H1 (cell line): Measurements from ENCODE around the gene KCNC1. TPM values are rescaled to one million over a fixed set of nuclear protein-coding genes. Genes with fewer than 3 reads are reported as not detected.

Source experiments
- CTCF ChIA-PET: fragments of 300-600 bp; sonication (Branson Sonifier 250); formaldehyde crosslinking; loops from one replicate; lab custom pipeline; 2021; ENCODE audit not compliant: partially characterized antibody; lab: Charles Lee
- POLR2A ChIA-PET: fragments of 300-600 bp; sonication (Branson Sonifier 250); formaldehyde crosslinking; loops from one replicate; lab custom pipeline; 2021; ENCODE audit warnings: inconsistent platforms; ENCODE audit not compliant: partially characterized antibody; lab: Charles Lee
- DNase-seq, 2 experiments: peaks; one replicate each; pipeline versions ENCODE4 v3.0.0 to v3.0.0-alpha.2; 2010 to 2022; ENCODE audit warnings: low spot score in 2 of 2, low read depth in 1 of 2, mixed read lengths in 1 of 2
- FAIRE-seq: peaks from 2 replicates; lab custom pipeline; 2011; peaks lifted over from hg19 to GRCh38; lab: Jason Lieb, UNC
- H2AFZ ChIP-seq: 2 replicates; pipeline ENCODE4 v1.8.1; 2012; ENCODE audit warnings: low read length, inconsistent platforms
- H2AK5ac ChIP-seq: 2 replicates; pipeline ENCODE4 v1.6.1; 2013; ENCODE audit warnings: low read depth, low read length
- H2BK120ac ChIP-seq: replicated peaks from 2 replicates; pipeline ENCODE3; 2013; ENCODE audit warnings: low read depth, low read length, inconsistent platforms
- H2BK12ac ChIP-seq: 2 replicates; pipeline ENCODE4 v1.6.1; 2013; ENCODE audit warnings: low read depth, low read length
- H2BK15ac ChIP-seq: 2 replicates; pipeline ENCODE4 v1.6.1; 2013; ENCODE audit warnings: low read length
- H2BK20ac ChIP-seq: 2 replicates; pipeline ENCODE4 v1.6.1; 2013; ENCODE audit warnings: low read length
- H2BK5ac ChIP-seq: 2 replicates; pipeline ENCODE4 v1.6.1; 2013; ENCODE audit warnings: low read depth, low read length
- H3K14ac ChIP-seq: 2 replicates; pipeline ENCODE4 v1.6.1; 2013; ENCODE audit warnings: inconsistent platforms; ENCODE audit not compliant: insufficient read length
- H3K18ac ChIP-seq: 2 replicates; pipeline ENCODE4 v1.6.1; 2013; ENCODE audit warnings: low read length; ENCODE audit errors: extremely low read depth
- H3K23ac ChIP-seq: 2 replicates; pipeline ENCODE4 v1.6.1; 2013; ENCODE audit warnings: inconsistent platforms; ENCODE audit not compliant: insufficient read length
- H3K23me2 ChIP-seq: 2 replicates; pipeline ENCODE4 v1.6.1; 2013; ENCODE audit warnings: low read depth, low read length
- H3K27ac ChIP-seq: 2 replicates; pipeline ENCODE4 v1.6.1; 2011; ENCODE audit warnings: low read depth, low read length, inconsistent platforms
- H3K27me3 ChIP-seq, 4 experiments: replicated peaks in 1 of 4; 1 replicate in 1 of 4; 2 replicates in 3 of 4; pipeline versions ENCODE4 v1.6.1 to v1.8.1; 2011 to 2013; ENCODE audit warnings: low read length in 3 of 4, mild to moderate bottlenecking in 3 of 4, inconsistent platforms in 2 of 4, mixed read lengths in 2 of 4, moderate library complexity in 1 of 4; ENCODE audit not compliant: control insufficient read depth in 3 of 4, insufficient read depth in 3 of 4; ENCODE audit errors: extremely low read depth in 1 of 4
- H3K36me3 ChIP-seq, 4 experiments: 2 replicates each; pipeline versions ENCODE4 v1.6.1 to v1.8.1; 2011 to 2013; ENCODE audit warnings: mild to moderate bottlenecking in 4 of 4, low read length in 3 of 4, moderate library complexity in 2 of 4, control low read depth in 1 of 4, inconsistent platforms in 1 of 4; ENCODE audit not compliant: insufficient read depth in 4 of 4, control insufficient read depth in 2 of 4
- H3K4ac ChIP-seq: replicated peaks from 2 replicates; pipeline ENCODE3; 2013; ENCODE audit warnings: low read length, low read depth, mixed read lengths, inconsistent platforms; ENCODE audit not compliant: insufficient read length
- H3K4me1 ChIP-seq, 4 experiments: replicated peaks in 1 of 4; 1 replicate in 1 of 4; 2 replicates in 3 of 4; pipeline versions ENCODE4 v1.6.1 to v1.8.1; 2011 to 2013; ENCODE audit warnings: low read length in 3 of 4, inconsistent platforms in 2 of 4, mixed read lengths in 1 of 4; ENCODE audit not compliant: insufficient read depth in 4 of 4, control insufficient read depth in 3 of 4
- H3K4me2 ChIP-seq, 2 experiments: 2 replicates each; pipeline versions ENCODE4 v1.6.1 to v1.8.1; 2011 to 2013; ENCODE audit warnings: low read depth in 2 of 2, low read length in 2 of 2, control low read depth in 1 of 2, inconsistent platforms in 1 of 2, mild to moderate bottlenecking in 1 of 2; ENCODE audit not compliant: insufficient read depth in 1 of 2
- H3K4me3 ChIP-seq, 4 experiments: fragments of 200-600, 300-600 bp in 1 of 4; sonication (generic), shearing (Covaris generic), sonication (Bioruptor Twin) in 1 of 4; 2 replicates each; pipeline versions ENCODE4 v1.5.1 to v1.8.1; 2011 to 2016; ENCODE audit warnings: low read length in 4 of 4, low read depth in 3 of 4, control low read depth in 2 of 4, inconsistent platforms in 2 of 4, mild to moderate bottlenecking in 2 of 4, mixed read lengths in 1 of 4, moderate library complexity in 1 of 4; ENCODE audit not compliant: insufficient read depth in 2 of 4; ENCODE audit errors: extremely low read depth in 1 of 4
- H3K56ac ChIP-seq: replicated peaks from 2 replicates; pipeline ENCODE3; 2013; ENCODE audit warnings: low read depth, mild to moderate bottlenecking, mixed read lengths, low read length, inconsistent platforms; ENCODE audit not compliant: insufficient read length
- H3K79me1 ChIP-seq: 2 replicates; pipeline ENCODE4 v1.6.1; 2013; ENCODE audit warnings: low read depth, low read length, control low read depth
- H3K79me2 ChIP-seq, 2 experiments: 2 replicates each; pipeline versions ENCODE4 v1.6.1 to v1.8.1; 2012 to 2013; ENCODE audit warnings: low read length in 2 of 2, mild to moderate bottlenecking in 2 of 2, inconsistent platforms in 1 of 2; ENCODE audit not compliant: insufficient read depth in 2 of 2, control insufficient read depth in 1 of 2
- H3K9ac ChIP-seq, 4 experiments: replicated peaks in 1 of 4; 1 replicate in 1 of 4; 2 replicates in 3 of 4; pipeline versions ENCODE4 v1.6.1 to v1.8.1; 2011 to 2013; ENCODE audit warnings: low read depth in 3 of 4, low read length in 3 of 4, control low read depth in 2 of 4, mild to moderate bottlenecking in 2 of 4, moderate library complexity in 2 of 4, inconsistent platforms in 1 of 4; ENCODE audit errors: extremely low read depth in 1 of 4
- H3K9me3 ChIP-seq, 2 experiments: 2 replicates each; pipeline versions ENCODE4 v1.6.1 to v1.8.1; 2012 to 2013; ENCODE audit warnings: mild to moderate bottlenecking in 2 of 2, moderate library complexity in 2 of 2, control low read depth in 1 of 2, inconsistent platforms in 1 of 2, low read depth in 1 of 2, low read length in 1 of 2, mixed read lengths in 1 of 2; ENCODE audit not compliant: insufficient read depth in 2 of 2
- H4K20me1 ChIP-seq, 2 experiments: replicated peaks in 1 of 2; 2 replicates each; pipeline versions ENCODE3 to v1.8.1; 2011 to 2013; ENCODE audit warnings: inconsistent platforms in 2 of 2, low read length in 2 of 2, mild to moderate bottlenecking in 1 of 2; ENCODE audit not compliant: insufficient read depth in 2 of 2, control insufficient read depth in 1 of 2
- H4K5ac ChIP-seq: 2 replicates; pipeline ENCODE4 v1.6.1; 2013; ENCODE audit warnings: low read length, low read depth, mixed read lengths, inconsistent platforms; ENCODE audit not compliant: insufficient read length
- H4K8ac ChIP-seq: 2 replicates; pipeline ENCODE4 v1.8.0; 2013; ENCODE audit warnings: mild to moderate bottlenecking, moderate library complexity, low read length, inconsistent platforms; ENCODE audit not compliant: insufficient read depth; ENCODE audit errors: extremely low read depth
- H4K91ac ChIP-seq: replicated peaks from 2 replicates; pipeline ENCODE3; 2013; ENCODE audit warnings: low read length, mixed read lengths, inconsistent platforms; ENCODE audit not compliant: insufficient read length
- EZH2 ChIP-seq: fragments of 200-600 bp; sonication (generic); IDR thresholded peaks from 2 replicates; pipeline ENCODE4 v1.7.1; 2012; ENCODE audit warnings: low read depth, mild to moderate bottlenecking, moderate library complexity, low read length, inconsistent platforms; ENCODE audit not compliant: severe bottlenecking
- GTF2F1 ChIP-seq: IDR thresholded peaks from 2 replicates; pipeline ENCODE4 v1.6.1; 2012; ENCODE audit warnings: low read depth, low read length, improper control_type of control experiment, borderline replicate concordance
- HDAC6 ChIP-seq: IDR thresholded peaks from one replicate; pipeline ENCODE4 v1.7.1; 2012; ENCODE audit warnings: low read depth, mild to moderate bottlenecking, inconsistent platforms, low read length, moderate library complexity
- RBBP5 ChIP-seq: IDR thresholded peaks from 2 replicates; pipeline ENCODE4 v1.7.1; 2012; ENCODE audit warnings: low read depth, mild to moderate bottlenecking, inconsistent platforms, low read length, moderate library complexity, borderline replicate concordance
- RNF2 ChIP-seq: fragments of 200-900, 300-1000 bp; sonication (generic); IDR thresholded peaks from 2 replicates; pipeline ENCODE4 v1.7.1; 2016; ENCODE audit warnings: borderline replicate concordance, low read depth, mild to moderate bottlenecking, antibody characterized with exemption, low read length; ENCODE audit not compliant: poor library complexity, severe bottlenecking; ENCODE audit errors: missing control alignments
- TAF7 ChIP-seq: optimal IDR thresholded peaks from 2 replicates; pipeline ENCODE3; 2011; ENCODE audit warnings: low read depth, mild to moderate bottlenecking, inconsistent platforms, low read length, moderate library complexity, borderline replicate concordance
- WGBS, 2 experiments: shearing (Covaris generic) in 1 of 2; methylation state at CpG; one replicate each; pipeline versions ENCODE4 v1.1.6 to v1.1.7; 2013 to 2015; ENCODE audit warnings: low lambda C conversion rate in 2 of 2, mixed read lengths in 2 of 2, inconsistent platforms in 1 of 2, low coverage in 1 of 2, missing lambda C conversion rate in 1 of 2; ENCODE audit not compliant: insufficient replicate concordance in 2 of 2, insufficient coverage in 1 of 2, insufficient read length in 1 of 2; ENCODE audit errors: extremely low coverage in 1 of 2, missing lambda C conversion rate in 1 of 2; 5-methylcytosine and 5-hydroxymethylcytosine counted together
- polyA plus RNA-seq, 7 experiments: library from polyadenylated mRNA; depleted of rRNA in 3 of 7; stranded (reverse) in 5 of 7; unstranded in 2 of 7; fragments of >200 nt in 5 of 7; fragments of 200-250 nt in 2 of 7; gene quantifications; 1 replicate in 5 of 7; 2 replicates in 1 of 7; 4 replicates in 1 of 7; pipeline versions ENCODE4 v1.2.1 to v1.2.3, GENCODE V29; 2011 to 2013; ENCODE audit warnings: missing spikeins in 2 of 7, mixed read lengths in 2 of 7
- total RNA-seq: library from RNA; stranded (reverse); fragmentation: NEBNext Ultra II Directional; extraction: Animal tissue kit (Norgen Biotek cat#: 25700); gene quantifications from 2 replicates; pipeline ENCODE4 v1.2.1, GENCODE V29; 2021

Gene KCNC1
- total and polyA plus RNA-seq, 2 of the 8 experiments (the other 6 are each of a cell fraction or from before 2014, with no cell fraction given): 0.11 to 0.26 TPM

DNA sequence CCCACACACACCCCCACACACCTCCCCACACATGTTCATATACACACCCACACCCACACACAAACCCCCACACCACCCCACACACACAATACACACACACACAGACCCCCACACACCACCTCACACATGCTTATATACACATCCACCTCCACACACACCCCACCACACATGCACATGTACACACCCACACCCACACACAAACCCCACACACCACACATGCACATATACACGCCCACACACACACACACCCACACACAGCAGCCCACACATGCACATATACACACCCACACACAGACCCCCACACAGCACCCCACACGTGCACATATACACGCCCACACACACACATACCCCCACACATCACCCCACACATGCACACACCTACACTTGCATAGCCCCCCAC lies 29.1 kb downstream of the KCNC1 start:
- Histone ChIP-seq H3K4me2 (no peak overlapping the region), H4K5ac (no peak overlapping the region), H3K4me1 (peaks cover 0 to 7% (median 1%) of the 10 kb centered on the region in 4 experiments; a peak in 3 of 7 replicates), H3K23me2 (peaks cover 9% of the 10 kb centered on the region; the same call in 1 of the 2 replicates), H2BK20ac (no peak overlapping the region), H2AK5ac (no peak overlapping the region), H4K8ac (no peak overlapping the region; the same call in 1 of the 2 replicates), H3K79me2 (no peaks in the 10 kb centered on the region), H3K36me3 (no peaks in the 10 kb centered on the region), H3K56ac (peak overlapping the region; percentile 87), H2BK12ac (no peak overlapping the region), H3K9me3 (no peaks in the 10 kb centered on the region), H3K27ac (no peak overlapping the region), H3K14ac (no peak overlapping the region), H3K18ac (no peak overlapping the region), H2AFZ (no peak overlapping the region), H2BK5ac (no peak overlapping the region), H2BK15ac (no peak overlapping the region), H4K91ac (no peak overlapping the region), H2BK120ac (no peak overlapping the region), H3K79me1 (no peaks in the 10 kb centered on the region), H3K4ac (no peak overlapping the region), H3K9ac (no peak overlapping the region), H3K27me3 (no peaks in the 10 kb centered on the region), H3K4me3 (no peak overlapping the region), H4K20me1 (peaks cover 0 to 2% of the 10 kb centered on the region in 2 experiments), H3K23ac (no peak overlapping the region)
- DNase-seq (no peak), FAIRE-seq (no peak)
- no peak for TF ChIP-seq RBBP5
- TF ChIP-seq EZH2: no peak
- TF ChIP-seq TAF7: no peak
- no peak for TF ChIP-seq GTF2F1
- TF ChIP-seq RNF2: no peak
- no peak for TF ChIP-seq HDAC6
- WGBS, 2 experiments: 42% methylated on average over 3 of the region's 3 CpGs; no CpG with 5 or more reads in 1 of the 2 experiments
- ChIA-PET POLR2A (no interaction called here), CTCF (interaction anchor here (6.0 kb wide), 1 partner anchor 31 kb away, joined by 82 read pairs; the partner anchor contains the start of gene KCNC1)
